H9 (cell line): ENCODE data around the gene PPFIA2. TPM values are rescaled to one million over a fixed set of nuclear protein-coding genes. Genes with fewer than 3 reads are reported as not detected.

Source experiments
- DNase-seq: peaks from one replicate; pipeline ENCODE4 v3.0.0-alpha.2; 2017
- H2AFZ ChIP-seq: one replicate; pipeline ENCODE4 v1.6.1; 2013; ENCODE audit warnings: mild to moderate bottlenecking, low read length, control low read depth, moderate library complexity
- H2AK5ac ChIP-seq: 2 replicates; pipeline ENCODE4 v1.6.1; 2013; ENCODE audit warnings: low read length, control low read depth, mixed read lengths; ENCODE audit not compliant: insufficient read length
- H2BK120ac ChIP-seq: one replicate; pipeline ENCODE4 v1.6.1; 2013; ENCODE audit warnings: low read depth, mild to moderate bottlenecking, low read length, control low read depth, inconsistent platforms; ENCODE audit not compliant: poor library complexity, severe bottlenecking
- H2BK12ac ChIP-seq: 2 replicates; pipeline ENCODE4 v1.6.1; 2013; ENCODE audit warnings: low read length, control low read depth, mixed read lengths, low read depth; ENCODE audit not compliant: insufficient read length
- H2BK15ac ChIP-seq: 2 replicates; pipeline ENCODE4 v1.6.1; 2013; ENCODE audit warnings: low read depth, low read length, control low read depth
- H2BK20ac ChIP-seq: one replicate; pipeline ENCODE4 v1.6.1; 2013; ENCODE audit warnings: low read depth, mild to moderate bottlenecking, low read length, control low read depth, inconsistent platforms; ENCODE audit not compliant: poor library complexity, severe bottlenecking
- H2BK5ac ChIP-seq: 2 replicates; pipeline ENCODE4 v1.6.1; 2013; ENCODE audit warnings: low read length, control low read depth, mixed read lengths; ENCODE audit not compliant: insufficient read length
- H3K14ac ChIP-seq: 2 replicates; pipeline ENCODE4 v1.6.1; 2013; ENCODE audit warnings: low read length, control low read depth; ENCODE audit not compliant: insufficient read depth
- H3K18ac ChIP-seq: 2 replicates; pipeline ENCODE4 v1.6.1; 2013; ENCODE audit warnings: low read depth, mild to moderate bottlenecking, mixed read lengths, low read length, control low read depth; ENCODE audit not compliant: insufficient read length
- H3K23ac ChIP-seq: 2 replicates; pipeline ENCODE4 v1.6.1; 2013; ENCODE audit warnings: low read length, control low read depth, mixed read lengths, low read depth; ENCODE audit not compliant: insufficient read length
- H3K23me2 ChIP-seq: 2 replicates; pipeline ENCODE4 v1.6.1; 2013; ENCODE audit warnings: low read depth, mild to moderate bottlenecking, mixed read lengths, low read length, control low read depth; ENCODE audit not compliant: insufficient read length, poor library complexity, severe bottlenecking
- H3K27ac ChIP-seq: 2 replicates; pipeline ENCODE4 v1.5.1; 2013; ENCODE audit warnings: low read length, control low read depth, mixed read lengths, low read depth; ENCODE audit not compliant: insufficient read length
- H3K27me3 ChIP-seq: 2 replicates; pipeline ENCODE4 v1.6.1; 2013; ENCODE audit warnings: low read length, control low read depth, inconsistent platforms; ENCODE audit not compliant: insufficient read depth
- H3K4ac ChIP-seq: 2 replicates; pipeline ENCODE4 v1.6.1; 2013; ENCODE audit warnings: low read depth, mild to moderate bottlenecking, control low read depth, inconsistent platforms, low read length, moderate library complexity
- H3K4me1 ChIP-seq: 2 replicates; pipeline ENCODE4 v1.6.1; 2013; ENCODE audit warnings: low read length, control low read depth, inconsistent platforms; ENCODE audit not compliant: insufficient read depth
- H3K4me2 ChIP-seq: 2 replicates; pipeline ENCODE4 v1.6.1; 2013; ENCODE audit warnings: low read length, control low read depth, mixed read lengths; ENCODE audit not compliant: insufficient read length, insufficient read depth
- H3K56ac ChIP-seq: 2 replicates; pipeline ENCODE4 v1.6.1; 2013; ENCODE audit warnings: low read depth, mild to moderate bottlenecking, mixed read lengths, low read length, control low read depth; ENCODE audit not compliant: insufficient read length
- H3K79me1 ChIP-seq: 2 replicates; pipeline ENCODE4 v1.6.1; 2013; ENCODE audit warnings: low read depth, mild to moderate bottlenecking, moderate library complexity, low read length, control low read depth, inconsistent platforms; ENCODE audit not compliant: insufficient read depth, poor library complexity, severe bottlenecking
- H3K79me2 ChIP-seq: 2 replicates; pipeline ENCODE4 v1.6.1; 2013; ENCODE audit warnings: low read length, control low read depth, inconsistent platforms; ENCODE audit not compliant: insufficient read depth
- H3K9ac ChIP-seq: 2 replicates; pipeline ENCODE4 v1.6.1; 2013; ENCODE audit warnings: low read length, control low read depth, mixed read lengths; ENCODE audit not compliant: insufficient read length; ENCODE audit errors: extremely low read depth
- H3K9me3 ChIP-seq: one replicate; pipeline ENCODE4 v1.6.1; 2013; ENCODE audit warnings: low read depth, low read length, inconsistent platforms; ENCODE audit not compliant: control insufficient read depth
- H3T11ph ChIP-seq: one replicate; pipeline ENCODE4 v1.6.1; 2013; ENCODE audit warnings: mild to moderate bottlenecking, low read length, control low read depth, inconsistent platforms
- H4K20me1 ChIP-seq: one replicate; pipeline ENCODE4 v1.6.1; 2013; ENCODE audit not compliant: control insufficient read depth, insufficient read length, insufficient read depth
- H4K5ac ChIP-seq: 2 replicates; pipeline ENCODE4 v1.6.1; 2013; ENCODE audit warnings: low read depth, mild to moderate bottlenecking, mixed read lengths, low read length, control low read depth; ENCODE audit not compliant: insufficient read length
- H4K8ac ChIP-seq: replicated peaks from 2 replicates; pipeline ENCODE4 v1.6.1; 2013; ENCODE audit warnings: low read length, control low read depth, mixed read lengths, low read depth; ENCODE audit not compliant: insufficient read length
- H4K91ac ChIP-seq: 2 replicates; pipeline ENCODE4 v1.6.1; 2013; ENCODE audit warnings: low read depth, mild to moderate bottlenecking, moderate library complexity, mixed read lengths, low read length, control low read depth; ENCODE audit not compliant: insufficient read length
- H3K27ac Mint-ChIP-seq, 3 experiments: 2 replicates in 2 of 3; 3 replicates in 1 of 3; pipeline ENCODE4 v1.8.0; 2020 to 2021; ENCODE audit warnings: mixed read lengths in 3 of 3, mild to moderate bottlenecking in 1 of 3, moderate library complexity in 1 of 3
- H3K27me3 Mint-ChIP-seq: 2 replicates; pipeline ENCODE4 v1.8.0; 2021; ENCODE audit warnings: low read depth, mild to moderate bottlenecking, moderate library complexity, mixed read lengths
- H3K36me3 Mint-ChIP-seq, 3 experiments: 2 replicates in 2 of 3; 3 replicates in 1 of 3; pipeline ENCODE4 v1.8.0; 2020 to 2021; ENCODE audit warnings: low read depth in 3 of 3, mixed read lengths in 3 of 3; ENCODE audit not compliant: insufficient read depth in 1 of 3
- H3K4me1 Mint-ChIP-seq, 2 experiments: 2 replicates each; pipeline ENCODE4 v1.8.0; 2020; ENCODE audit warnings: mixed read lengths in 2 of 2
- H3K4me3 Mint-ChIP-seq, 2 experiments: 2 replicates in 1 of 2; 3 replicates in 1 of 2; pipeline ENCODE4 v1.8.0; 2020 to 2021; ENCODE audit warnings: mild to moderate bottlenecking in 2 of 2, mixed read lengths in 2 of 2, moderate library complexity in 1 of 2
- H3K9me3 Mint-ChIP-seq, 2 experiments: 2 replicates in 1 of 2; 3 replicates in 1 of 2; pipeline ENCODE4 v1.8.0; 2020; ENCODE audit warnings: mild to moderate bottlenecking in 2 of 2, mixed read lengths in 2 of 2, moderate library complexity in 1 of 2
- WGBS: extraction: QIAGEN DNeasy Blood & Tissue Kit; methylation state at CpG from one replicate; pipeline ENCODE4 v1.1.7; 2013; ENCODE audit warnings: missing lambda C conversion rate, low lambda C conversion rate, mixed read lengths; ENCODE audit not compliant: insufficient read length; ENCODE audit errors: extremely low coverage; 5-methylcytosine and 5-hydroxymethylcytosine counted together
- total RNA-seq: library from RNA; stranded (reverse); gene quantifications from 2 replicates; pipeline ENCODE4 v1.2.1, GENCODE V29; 2021
- TF ChIP-seq, protein P1 (sequence below): fragments of 200-600 bp; sonication (generic); conservative IDR thresholded peaks from 3 replicates; pipeline ENCODE4 v1.8.0; 2021; ENCODE audit warnings: antibody characterized with exemption, mild to moderate bottlenecking

The PPFIA2 gene
- total RNA-seq, 1 experiment from 2014 or later, result 1.3 TPM

DNA sequence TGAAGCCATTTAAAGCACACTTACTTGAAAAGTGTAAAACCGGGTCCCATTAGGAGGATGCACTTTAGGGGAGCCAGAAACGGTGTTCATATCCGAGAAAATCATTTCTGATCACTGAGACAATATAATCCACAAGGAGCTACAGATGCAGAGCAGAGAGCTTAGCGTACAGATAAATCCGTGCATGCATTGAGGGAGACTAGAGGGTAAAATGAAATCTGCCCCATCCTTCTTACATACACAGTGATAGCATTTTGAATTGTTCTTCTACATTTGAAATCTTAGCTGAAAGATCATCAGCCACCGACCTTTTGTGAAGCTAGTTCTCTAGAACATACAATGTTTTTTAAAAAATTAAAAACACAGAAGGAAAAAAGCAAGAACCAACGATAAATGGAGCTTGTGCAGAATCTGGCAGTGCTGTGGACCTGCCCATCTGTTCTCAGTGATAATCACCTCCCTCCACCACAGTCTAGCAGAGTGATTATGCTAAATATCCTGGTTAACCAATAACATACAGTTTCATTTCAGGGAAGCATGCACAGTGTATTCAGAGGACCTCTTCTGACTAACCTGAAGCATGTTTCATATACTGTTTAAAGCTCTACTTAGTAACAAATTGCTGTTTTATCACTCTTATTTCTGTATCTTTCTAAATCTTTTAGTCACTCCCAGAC lies 161.1 kb downstream of the PPFIA2 start:
- Histone ChIP-seq H2BK15ac (no peak overlapping the region), H3K4ac (no peak overlapping the region), H3K4me2 (no peak overlapping the region), H3K56ac (no peak overlapping the region), H3K23ac (no peak overlapping the region), H4K8ac (no peak overlapping the region), H3K9me3 (no peaks in the 10 kb centered on the region), H2BK12ac (no peak overlapping the region), H3K18ac (no peak overlapping the region), H3K14ac (no peak overlapping the region), H3K9ac (no peak overlapping the region), H3K27me3 (no peaks in the 10 kb centered on the region), H3K27ac (no peak overlapping the region), H3K79me2 (no peaks in the 10 kb centered on the region), H2BK5ac (no peak overlapping the region), H3K23me2 (no peaks in the 10 kb centered on the region), H2AFZ (no peak overlapping the region), H3K4me1 (no peaks in the 10 kb centered on the region), H2BK120ac (no peak overlapping the region), H2AK5ac (no peak overlapping the region), H3K79me1 (no peaks in the 10 kb centered on the region), H4K20me1 (no peaks in the 10 kb centered on the region), H3T11ph (no peak overlapping the region), H4K91ac (no peak overlapping the region), H2BK20ac (no peak overlapping the region), H4K5ac (no peak overlapping the region)
- no peak for DNase-seq
- Mint-ChIP-seq H3K4me1 (no peaks in the 10 kb centered on the region), H3K27ac (no peak overlapping the region), H3K36me3 (no peaks in the 10 kb centered on the region), H3K27me3 (no peaks in the 10 kb centered on the region), H3K4me3 (no peak overlapping the region), H3K9me3 (no peaks in the 10 kb centered on the region)
- no CpG with 5 or more reads among the region's 7 CpGs for WGBS
- TF ChIP-seq, protein P1, sequence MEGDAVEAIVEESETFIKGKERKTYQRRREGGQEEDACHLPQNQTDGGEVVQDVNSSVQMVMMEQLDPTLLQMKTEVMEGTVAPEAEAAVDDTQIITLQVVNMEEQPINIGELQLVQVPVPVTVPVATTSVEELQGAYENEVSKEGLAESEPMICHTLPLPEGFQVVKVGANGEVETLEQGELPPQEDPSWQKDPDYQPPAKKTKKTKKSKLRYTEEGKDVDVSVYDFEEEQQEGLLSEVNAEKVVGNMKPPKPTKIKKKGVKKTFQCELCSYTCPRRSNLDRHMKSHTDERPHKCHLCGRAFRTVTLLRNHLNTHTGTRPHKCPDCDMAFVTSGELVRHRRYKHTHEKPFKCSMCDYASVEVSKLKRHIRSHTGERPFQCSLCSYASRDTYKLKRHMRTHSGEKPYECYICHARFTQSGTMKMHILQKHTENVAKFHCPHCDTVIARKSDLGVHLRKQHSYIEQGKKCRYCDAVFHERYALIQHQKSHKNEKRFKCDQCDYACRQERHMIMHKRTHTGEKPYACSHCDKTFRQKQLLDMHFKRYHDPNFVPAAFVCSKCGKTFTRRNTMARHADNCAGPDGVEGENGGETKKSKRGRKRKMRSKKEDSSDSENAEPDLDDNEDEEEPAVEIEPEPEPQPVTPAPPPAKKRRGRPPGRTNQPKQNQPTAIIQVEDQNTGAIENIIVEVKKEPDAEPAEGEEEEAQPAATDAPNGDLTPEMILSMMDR, result no peak
